Caco-2 (cell line): ENCODE measurements around the gene CCZ1. TPM values are rescaled to one million over a fixed set of nuclear protein-coding genes. Genes with fewer than 3 reads are reported as not detected.
"Not testable (repeated sequence)": the region's sequence is repeated elsewhere in the genome, so short reads cannot be mapped to it uniquely, and the experiment has no call there.

Experiments
- BruUV-seq: library from RNA; stranded (reverse); fragments of 400-500 nt; replicated peaks from 2 replicates; lab custom pipeline; 2021; lab: Mats Ljungman, UMichigan
- CTCF ChIA-PET: fragments of 300-600 bp; sonication (Branson Sonifier 250); formaldehyde crosslinking; loops from one replicate; lab custom pipeline; 2022; ENCODE audit warnings: antibody characterized with exemption; lab: Charles Lee
- POLR2A ChIA-PET: fragments of 300-600 bp; sonication (Branson Sonifier 250); formaldehyde crosslinking; loops from one replicate; lab custom pipeline; 2022; ENCODE audit warnings: antibody characterized with exemption; lab: Charles Lee
- DNase-seq, 2 experiments: peaks; one replicate each; pipeline versions ENCODE4 v3.0.0 to v3.0.0-alpha.2; 2020 to 2022
- H3K27me3 ChIP-seq: replicated peaks from 2 replicates; pipeline ENCODE4 v1.6.0; 2011; ENCODE audit warnings: low read length; ENCODE audit not compliant: control insufficient read depth, insufficient read depth
- H3K36me3 ChIP-seq: 2 replicates; pipeline ENCODE4 v1.5.1; 2011; ENCODE audit warnings: low read length; ENCODE audit not compliant: control insufficient read depth, insufficient read depth
- H3K4me1 ChIP-seq: fragments of 250-450 bp; sonication (Bioruptor Pico); 2 replicates; pipeline ENCODE4 v1.5.1; 2020; ENCODE audit warnings: mild to moderate bottlenecking
- H3K4me3 ChIP-seq: 2 replicates; pipeline ENCODE4 v1.5.1; 2011; ENCODE audit warnings: low read depth, mild to moderate bottlenecking, control low read depth, low read length
- H3K9me3 ChIP-seq: fragments of 250-450 bp; sonication (Bioruptor Pico); 2 replicates; pipeline ENCODE4 v1.5.1; 2020; ENCODE audit warnings: mild to moderate bottlenecking, moderate library complexity
- H3K27ac Mint-ChIP-seq: one replicate; pipeline ENCODE4 v1.8.0; 2022; ENCODE audit warnings: mixed read lengths; ENCODE audit not compliant: unreplicated experiment
- H3K27me3 Mint-ChIP-seq: one replicate; pipeline ENCODE4 v1.8.0; 2022; ENCODE audit warnings: mixed read lengths; ENCODE audit not compliant: insufficient read depth, unreplicated experiment
- H3K36me3 Mint-ChIP-seq: one replicate; pipeline ENCODE4 v1.8.0; 2022; ENCODE audit warnings: mild to moderate bottlenecking, mixed read lengths; ENCODE audit not compliant: insufficient read depth, unreplicated experiment
- H3K4me1 Mint-ChIP-seq: one replicate; pipeline ENCODE4 v1.8.0; 2022; ENCODE audit warnings: low read depth, mixed read lengths; ENCODE audit not compliant: unreplicated experiment
- H3K4me3 Mint-ChIP-seq: one replicate; pipeline ENCODE4 v1.8.0; 2022; ENCODE audit warnings: mild to moderate bottlenecking, moderate library complexity, mixed read lengths; ENCODE audit not compliant: unreplicated experiment
- H3K9me3 Mint-ChIP-seq: one replicate; pipeline ENCODE4 v1.8.0; 2022; ENCODE audit warnings: mixed read lengths; ENCODE audit not compliant: unreplicated experiment
- CTCF ChIP-seq, 2 experiments: fragments of 200-600 bp in 1 of 2; IDR thresholded peaks; 1 replicate in 1 of 2; 2 replicates in 1 of 2; pipeline versions ENCODE4 v1.5.1 to v1.8.0; 2011 to 2022; ENCODE audit warnings: antibody characterized with exemption in 1 of 2, control low read depth in 1 of 2, inconsistent platforms in 1 of 2, low read depth in 1 of 2, low read length in 1 of 2, mild to moderate bottlenecking in 1 of 2, moderate library complexity in 1 of 2; ENCODE audit not compliant: insufficient read depth in 1 of 2, severe bottlenecking in 1 of 2, unreplicated experiment in 1 of 2
- intact Hi-C: fragments of 100-400 bp; cut with micrococcal nuclease; formaldehyde crosslinking; loops from one replicate; pipeline ENCODE4 v1.10.0; 2022; ENCODE audit not compliant: unreplicated experiment
- total RNA-seq: library from RNA; stranded (reverse); gene quantifications from 2 replicates; pipeline ENCODE4 v1.2.3, GENCODE V29; 2022

CCZ1 gene
- total RNA-seq, 1 experiment from 2014 or later, result 76.4 TPM

GRCh38 chr7:5872326-5872725, 26.2 kb upstream of the CCZ1 start:
- Histone ChIP-seq H3K9me3 (no peaks in the 10 kb centered on the region), H3K27me3 (no peaks in the 10 kb centered on the region), H3K36me3 (no peaks in the 10 kb centered on the region), H3K4me3 (no peak overlapping the region), H3K4me1 (peaks cover 10% of the 10 kb centered on the region)
- ChIA-PET POLR2A (no interaction called here), CTCF (no interaction called here)
- H3K36me3 Mint-ChIP-seq, result no peaks in the 10 kb centered on the region
- intact Hi-C loops, result no loop called here
- no peak for DNase-seq
- BruUV-seq, result no TSS peak
- no peak for TF ChIP-seq CTCF (IDR thresholded peaks at IDR 0.05; ENCODE audit: insufficient read depth in 1 of 2, low read depth in 1 of 2, low read length in 1 of 2, severe bottlenecking in 1 of 2, unreplicated experiment in 1 of 2)
- no peak overlapping the region for H3K4me3 Mint-ChIP-seq
- peaks cover 13% of the 10 kb centered on the region for H3K4me1 Mint-ChIP-seq
- no peak overlapping the region for H3K27ac Mint-ChIP-seq
- no peaks in the 10 kb centered on the region for H3K27me3 Mint-ChIP-seq
- H3K9me3 Mint-ChIP-seq, result peaks cover 11% of the 10 kb centered on the region

- H3K27me3 Mint-ChIP-seq, POLR2A ChIA-PET, H3K4me3 Mint-ChIP-seq, H3K36me3 Mint-ChIP-seq, H3K36me3 ChIP-seq, H3K4me3 ChIP-seq, H3K9me3 Mint-ChIP-seq, intact Hi-C loops, H3K27me3 ChIP-seq, H3K4me1 Mint-ChIP-seq, H3K4me1 ChIP-seq, H3K9me3 ChIP-seq, H3K27ac Mint-ChIP-seq, DNase-seq, BruUV-seq: not testable (repeated sequence)
- CTCF ChIA-PET, result interaction anchor here (0.7 kb wide), 1 partner anchor 605 kb away, joined by 6 read pairs; no protein-coding TSS in a partner anchor
These were observed 18.9 kb upstream of the CCZ1 start for GRCh38 chr7:5879591-5879990.

GRCh38 chr7:5880106-5880505, 18.4 kb upstream of the CCZ1 start:
- intact Hi-C loops, H3K4me3 ChIP-seq, H3K27me3 Mint-ChIP-seq, H3K4me1 ChIP-seq, DNase-seq, H3K4me3 Mint-ChIP-seq, H3K4me1 Mint-ChIP-seq, H3K36me3 Mint-ChIP-seq, H3K9me3 ChIP-seq, H3K27me3 ChIP-seq, H3K9me3 Mint-ChIP-seq, H3K36me3 ChIP-seq, H3K27ac Mint-ChIP-seq, BruUV-seq: not testable (repeated sequence)
- ChIA-PET CTCF (interaction anchor here (0.7 kb wide), 1 partner anchor 605 kb away, joined by 6 read pairs; no protein-coding TSS in a partner anchor), POLR2A (interaction anchor here (0.5 kb wide), 1 partner anchor 22 kb away, joined by 3 read pairs; no protein-coding TSS in a partner anchor)

GRCh38 chr7:5884431-5884830, 14.1 kb upstream of the CCZ1 start:
- H3K27ac Mint-ChIP-seq, H3K4me1 ChIP-seq, H3K4me3 ChIP-seq, intact Hi-C loops, H3K4me1 Mint-ChIP-seq, H3K9me3 ChIP-seq, BruUV-seq, H3K4me3 Mint-ChIP-seq, CTCF ChIA-PET, H3K27me3 Mint-ChIP-seq, DNase-seq, H3K27me3 ChIP-seq, POLR2A ChIA-PET, H3K36me3 Mint-ChIP-seq, H3K9me3 Mint-ChIP-seq, H3K36me3 ChIP-seq: not testable (repeated sequence)

GRCh38 chr7:5888021-5888420, 10.5 kb upstream of the CCZ1 start:
- H3K4me3 Mint-ChIP-seq, H3K4me1 ChIP-seq, CTCF ChIA-PET, H3K27me3 ChIP-seq, intact Hi-C loops, H3K4me1 Mint-ChIP-seq, H3K36me3 ChIP-seq, H3K27me3 Mint-ChIP-seq, H3K4me3 ChIP-seq, BruUV-seq, DNase-seq, H3K9me3 Mint-ChIP-seq, H3K9me3 ChIP-seq, H3K36me3 Mint-ChIP-seq, H3K27ac Mint-ChIP-seq: not testable (repeated sequence)
- POLR2A ChIA-PET, result interaction anchor here (0.6 kb wide), 1 partner anchor 216 kb away, joined by 3 read pairs; no protein-coding TSS in a partner anchor

- H3K36me3 Mint-ChIP-seq, H3K9me3 ChIP-seq, H3K27me3 ChIP-seq, CTCF ChIA-PET, H3K9me3 Mint-ChIP-seq, H3K27me3 Mint-ChIP-seq, H3K4me3 Mint-ChIP-seq, H3K4me1 ChIP-seq, BruUV-seq, H3K4me3 ChIP-seq, POLR2A ChIA-PET, H3K27ac Mint-ChIP-seq, intact Hi-C loops, H3K36me3 ChIP-seq, H3K4me1 Mint-ChIP-seq, DNase-seq: not testable (repeated sequence)
These were observed 8.3 kb upstream of the CCZ1 start for GRCh38 chr7:5890244-5890643.
